K562 (cell line): ENCODE data around the gene MMAB.

Experiments used
- BACH1 ChIP-seq: fragments of 200-800 bp; sonication (Bioruptor generic); IDR thresholded peaks from 2 replicates; pipeline ENCODE4 v1.6.1; 2016; ENCODE audit warnings: missing genetic modification characterization, missing compliant biosample characterization
- CBX3 ChIP-seq, 2 experiments: IDR thresholded peaks; 1 replicate in 1 of 2; 2 replicates in 1 of 2; pipeline ENCODE4 v1.6.1; 2012; ENCODE audit warnings: inconsistent platforms in 2 of 2, low read length in 2 of 2, borderline replicate concordance in 1 of 2, control low read depth in 1 of 2
- CHD2 ChIP-seq: IDR thresholded peaks from 2 replicates; pipeline ENCODE4 v1.6.1; 2011; ENCODE audit warnings: low read depth, low read length
- CREB1 ChIP-seq, 2 experiments: sonication (generic) in 1 of 2; formaldehyde crosslinking in 1 of 2; IDR thresholded peaks; 2 replicates each; pipeline versions ENCODE4 v1.6.1 to v1.8.0; 2012 to 2022; ENCODE audit warnings: inconsistent platforms in 1 of 2, mild to moderate bottlenecking in 1 of 2, missing genetic modification reagents in 1 of 2, moderate library complexity in 1 of 2
- PKNOX1 ChIP-seq: fragments of 450-650 bp; IDR thresholded peaks from 2 replicates; pipeline ENCODE4 v1.6.1; 2016
- TGIF2 ChIP-seq: sonication (generic); formaldehyde crosslinking; IDR thresholded peaks from 2 replicates; pipeline ENCODE4 v1.8.1; 2022; ENCODE audit warnings: mild to moderate bottlenecking, missing genetic modification reagents, moderate library complexity
- ZNF24 ChIP-seq: fragments of 450-650 bp; IDR thresholded peaks from 2 replicates; pipeline ENCODE4 v1.6.1; 2016
- ZZZ3 ChIP-seq: fragments of 450-650 bp; IDR thresholded peaks from 2 replicates; pipeline ENCODE4 v1.6.1; 2016; ENCODE audit warnings: antibody characterized with exemption, mild to moderate bottlenecking, moderate library complexity
- TF ChIP-seq, protein P1 (sequence below), 3 experiments: IDR thresholded peaks in 2 of 3; conservative IDR thresholded peaks in 1 of 3; 2 replicates each; pipeline ENCODE4 v1.5.1; 2011 to 2012; ENCODE audit warnings: low read length in 3 of 3, mild to moderate bottlenecking in 3 of 3, control low read depth in 2 of 3, improper control_type of control experiment in 1 of 3, inconsistent platforms in 1 of 3, low read depth in 1 of 3, mixed read lengths in 1 of 3, moderate library complexity in 1 of 3; ENCODE audit not compliant: insufficient read depth in 2 of 3
- TF ChIP-seq, protein P2 (sequence below), 2 experiments: fragments of 450-650 bp; formaldehyde crosslinking in 1 of 2; IDR thresholded peaks; 2 replicates each; pipeline versions ENCODE4 v1.4.0 to v1.6.1; 2014 to 2020; ENCODE audit warnings: mild to moderate bottlenecking in 2 of 2, borderline replicate concordance in 1 of 2, low read depth in 1 of 2

DNA sequence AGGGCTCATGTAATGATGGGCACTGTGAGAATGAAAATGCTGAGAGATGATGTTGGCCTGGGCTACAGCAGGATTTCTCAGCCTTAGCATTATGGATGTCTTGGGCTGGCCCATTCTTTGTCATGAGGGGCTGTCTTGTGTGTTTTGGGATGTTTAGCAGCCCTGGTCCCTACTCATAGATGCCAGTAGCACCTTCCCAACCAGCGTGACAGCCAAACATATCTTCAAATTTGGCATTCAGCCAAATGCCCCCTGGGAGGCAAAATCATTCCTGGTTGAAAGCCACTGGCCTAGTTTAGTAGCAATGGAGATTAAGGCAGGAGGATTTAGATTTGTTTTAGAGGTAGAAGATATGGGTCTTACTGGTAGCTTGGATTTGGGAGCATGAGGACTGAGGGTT lies 69.2 kb downstream of the MMAB start:
- TF ChIP-seq, protein P1, sequence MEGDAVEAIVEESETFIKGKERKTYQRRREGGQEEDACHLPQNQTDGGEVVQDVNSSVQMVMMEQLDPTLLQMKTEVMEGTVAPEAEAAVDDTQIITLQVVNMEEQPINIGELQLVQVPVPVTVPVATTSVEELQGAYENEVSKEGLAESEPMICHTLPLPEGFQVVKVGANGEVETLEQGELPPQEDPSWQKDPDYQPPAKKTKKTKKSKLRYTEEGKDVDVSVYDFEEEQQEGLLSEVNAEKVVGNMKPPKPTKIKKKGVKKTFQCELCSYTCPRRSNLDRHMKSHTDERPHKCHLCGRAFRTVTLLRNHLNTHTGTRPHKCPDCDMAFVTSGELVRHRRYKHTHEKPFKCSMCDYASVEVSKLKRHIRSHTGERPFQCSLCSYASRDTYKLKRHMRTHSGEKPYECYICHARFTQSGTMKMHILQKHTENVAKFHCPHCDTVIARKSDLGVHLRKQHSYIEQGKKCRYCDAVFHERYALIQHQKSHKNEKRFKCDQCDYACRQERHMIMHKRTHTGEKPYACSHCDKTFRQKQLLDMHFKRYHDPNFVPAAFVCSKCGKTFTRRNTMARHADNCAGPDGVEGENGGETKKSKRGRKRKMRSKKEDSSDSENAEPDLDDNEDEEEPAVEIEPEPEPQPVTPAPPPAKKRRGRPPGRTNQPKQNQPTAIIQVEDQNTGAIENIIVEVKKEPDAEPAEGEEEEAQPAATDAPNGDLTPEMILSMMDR (IDR thresholded peaks at IDR 0.05 in 2 of 3, conservative IDR thresholded peaks at IDR 0.05 in 1 of 3; ENCODE audit: insufficient read depth in 2 of 3, low read depth in 1 of 3, low read length in 3 of 3), result no peak
- TF ChIP-seq CREB1 (IDR thresholded peaks at IDR 0.05), result no peak
- no peak for TF ChIP-seq CREB1 (CRISPR knock-in tag; IDR thresholded peaks at IDR 0.05)
- no peak for TF ChIP-seq BACH1 (tag)
- TF ChIP-seq ZNF24, result no peak
- TF ChIP-seq, protein P2, sequence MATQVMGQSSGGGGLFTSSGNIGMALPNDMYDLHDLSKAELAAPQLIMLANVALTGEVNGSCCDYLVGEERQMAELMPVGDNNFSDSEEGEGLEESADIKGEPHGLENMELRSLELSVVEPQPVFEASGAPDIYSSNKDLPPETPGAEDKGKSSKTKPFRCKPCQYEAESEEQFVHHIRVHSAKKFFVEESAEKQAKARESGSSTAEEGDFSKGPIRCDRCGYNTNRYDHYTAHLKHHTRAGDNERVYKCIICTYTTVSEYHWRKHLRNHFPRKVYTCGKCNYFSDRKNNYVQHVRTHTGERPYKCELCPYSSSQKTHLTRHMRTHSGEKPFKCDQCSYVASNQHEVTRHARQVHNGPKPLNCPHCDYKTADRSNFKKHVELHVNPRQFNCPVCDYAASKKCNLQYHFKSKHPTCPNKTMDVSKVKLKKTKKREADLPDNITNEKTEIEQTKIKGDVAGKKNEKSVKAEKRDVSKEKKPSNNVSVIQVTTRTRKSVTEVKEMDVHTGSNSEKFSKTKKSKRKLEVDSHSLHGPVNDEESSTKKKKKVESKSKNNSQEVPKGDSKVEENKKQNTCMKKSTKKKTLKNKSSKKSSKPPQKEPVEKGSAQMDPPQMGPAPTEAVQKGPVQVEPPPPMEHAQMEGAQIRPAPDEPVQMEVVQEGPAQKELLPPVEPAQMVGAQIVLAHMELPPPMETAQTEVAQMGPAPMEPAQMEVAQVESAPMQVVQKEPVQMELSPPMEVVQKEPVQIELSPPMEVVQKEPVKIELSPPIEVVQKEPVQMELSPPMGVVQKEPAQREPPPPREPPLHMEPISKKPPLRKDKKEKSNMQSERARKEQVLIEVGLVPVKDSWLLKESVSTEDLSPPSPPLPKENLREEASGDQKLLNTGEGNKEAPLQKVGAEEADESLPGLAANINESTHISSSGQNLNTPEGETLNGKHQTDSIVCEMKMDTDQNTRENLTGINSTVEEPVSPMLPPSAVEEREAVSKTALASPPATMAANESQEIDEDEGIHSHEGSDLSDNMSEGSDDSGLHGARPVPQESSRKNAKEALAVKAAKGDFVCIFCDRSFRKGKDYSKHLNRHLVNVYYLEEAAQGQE (IDR thresholded peaks at IDR 0.05; ENCODE audit: borderline replicate concordance), result no peak
- TF ChIP-seq, protein P2 (CRISPR knock-in tag; IDR thresholded peaks at IDR 0.05; ENCODE audit: low read depth), result no peak
- TF ChIP-seq ZZZ3, result no peak
- no peak for TF ChIP-seq CHD2
- no peak for TF ChIP-seq CBX3 (IDR thresholded peaks at IDR 0.05; ENCODE audit: borderline replicate concordance in 1 of 2, low read length in 2 of 2)
- TF ChIP-seq TGIF2 (CRISPR knock-in tag), result no peak
- TF ChIP-seq PKNOX1, result no peak
